ENCODE measurements around the gene NR4A2. TPM values are rescaled to one million over a fixed set of nuclear protein-coding genes. Genes with fewer than 3 reads are reported as not detected.
A peak's percentile ranks its signal among the peaks of the same experiment; 100 is the strongest.

Gene NR4A2
- total RNA-seq, 1 donor from 2014 or later, result 4.0 TPM

DNA sequence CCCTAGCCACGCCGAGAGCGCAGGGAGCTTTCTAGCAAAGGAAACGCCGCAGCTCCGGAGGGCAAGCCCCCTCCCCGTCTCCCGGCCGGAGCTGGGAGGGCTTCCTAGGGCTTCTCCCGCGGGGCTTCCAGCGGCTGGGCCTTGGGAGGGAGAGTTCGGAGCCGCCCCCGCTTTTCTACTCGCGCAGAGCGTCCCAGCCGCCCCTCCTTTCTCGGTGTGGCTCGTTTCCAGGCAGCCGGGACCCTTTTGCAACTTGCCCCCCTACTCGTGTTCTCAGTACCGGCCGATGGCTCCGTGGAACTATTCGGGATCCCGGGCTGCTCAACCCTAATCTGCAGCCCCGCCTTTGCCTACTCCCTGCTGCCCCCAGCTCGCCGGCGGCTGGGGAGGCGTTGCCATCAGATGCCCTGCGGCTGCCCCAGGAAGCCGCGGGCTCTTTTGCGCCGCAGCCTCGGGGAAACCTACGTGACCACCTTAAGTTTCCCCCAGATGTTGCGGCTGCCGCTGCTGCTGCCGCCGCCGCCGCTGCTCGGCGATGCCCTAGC, 1.5 kb upstream of the NR4A2 start:
- Histone ChIP-seq H3K27ac (peak overlapping the region; percentile 99), H3K27me3 (ENCODE audit: low read depth) (peaks cover 9% of the 10 kb centered on the region), H3K36me3 (no peaks in the 10 kb centered on the region), H3K4me3 (peak overlapping the region; percentile 87), H3K9me3 (no peaks in the 10 kb centered on the region), H3K4me1 (peaks cover 40% of the 10 kb centered on the region)
- DNase-seq, result peak; percentile 77
- peak; percentile 45 to 52 for ATAC-seq
- intact Hi-C loops (cut with DNase I), result no loop called here
- TF ChIP-seq, protein P1, sequence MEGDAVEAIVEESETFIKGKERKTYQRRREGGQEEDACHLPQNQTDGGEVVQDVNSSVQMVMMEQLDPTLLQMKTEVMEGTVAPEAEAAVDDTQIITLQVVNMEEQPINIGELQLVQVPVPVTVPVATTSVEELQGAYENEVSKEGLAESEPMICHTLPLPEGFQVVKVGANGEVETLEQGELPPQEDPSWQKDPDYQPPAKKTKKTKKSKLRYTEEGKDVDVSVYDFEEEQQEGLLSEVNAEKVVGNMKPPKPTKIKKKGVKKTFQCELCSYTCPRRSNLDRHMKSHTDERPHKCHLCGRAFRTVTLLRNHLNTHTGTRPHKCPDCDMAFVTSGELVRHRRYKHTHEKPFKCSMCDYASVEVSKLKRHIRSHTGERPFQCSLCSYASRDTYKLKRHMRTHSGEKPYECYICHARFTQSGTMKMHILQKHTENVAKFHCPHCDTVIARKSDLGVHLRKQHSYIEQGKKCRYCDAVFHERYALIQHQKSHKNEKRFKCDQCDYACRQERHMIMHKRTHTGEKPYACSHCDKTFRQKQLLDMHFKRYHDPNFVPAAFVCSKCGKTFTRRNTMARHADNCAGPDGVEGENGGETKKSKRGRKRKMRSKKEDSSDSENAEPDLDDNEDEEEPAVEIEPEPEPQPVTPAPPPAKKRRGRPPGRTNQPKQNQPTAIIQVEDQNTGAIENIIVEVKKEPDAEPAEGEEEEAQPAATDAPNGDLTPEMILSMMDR (IDR thresholded peaks at IDR 0.05), result no peak

DNA sequence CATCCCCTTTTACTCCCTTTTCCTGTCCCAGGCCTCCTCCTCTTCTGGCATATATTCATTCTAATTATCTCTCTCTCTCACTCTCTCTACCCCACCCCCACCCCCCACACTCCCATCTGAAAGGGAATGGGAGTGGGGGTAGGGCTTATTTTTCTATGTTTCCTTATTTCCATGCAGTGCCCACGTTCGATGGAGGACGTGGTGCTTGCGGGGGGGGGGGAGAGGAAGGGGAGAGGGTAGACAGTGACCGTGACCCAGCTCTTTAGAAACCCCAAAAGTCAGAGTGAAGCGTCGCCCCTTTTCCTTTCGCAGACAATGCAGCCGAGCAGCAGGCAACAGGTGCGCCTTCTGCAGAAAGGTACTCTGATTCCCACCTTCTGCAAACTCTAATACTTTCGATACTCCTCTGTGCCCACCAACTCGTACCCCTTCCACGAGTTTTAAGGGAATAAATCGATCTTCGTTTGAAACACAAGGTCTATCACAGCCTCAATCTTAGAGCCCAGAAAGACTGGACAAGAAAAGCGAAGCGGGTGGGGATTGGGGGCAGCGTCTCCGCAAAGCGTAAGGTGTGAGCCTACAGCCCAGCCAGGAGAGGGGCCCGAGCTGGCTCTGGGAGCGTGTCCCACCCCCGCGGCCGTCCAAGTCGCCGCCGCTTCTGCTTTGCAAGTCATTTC, 891 bp upstream of the NR4A2 start:
- Histone ChIP-seq H3K4me1 (peaks cover 35% of the 10 kb centered on the region), H3K36me3 (no peaks in the 10 kb centered on the region), H3K4me3 (peak overlapping the region; percentile 87), H3K27me3 (ENCODE audit: low read depth) (peaks cover 14% of the 10 kb centered on the region), H3K9me3 (no peaks in the 10 kb centered on the region), H3K27ac (peak overlapping the region; percentile 99)
- intact Hi-C loops (cut with DNase I), result no loop called here
- TF ChIP-seq, protein P1 (IDR thresholded peaks at IDR 0.05), result no peak
- DNase-seq (peak; percentile 88), ATAC-seq (peak; percentile 27 to 50)

DNA sequence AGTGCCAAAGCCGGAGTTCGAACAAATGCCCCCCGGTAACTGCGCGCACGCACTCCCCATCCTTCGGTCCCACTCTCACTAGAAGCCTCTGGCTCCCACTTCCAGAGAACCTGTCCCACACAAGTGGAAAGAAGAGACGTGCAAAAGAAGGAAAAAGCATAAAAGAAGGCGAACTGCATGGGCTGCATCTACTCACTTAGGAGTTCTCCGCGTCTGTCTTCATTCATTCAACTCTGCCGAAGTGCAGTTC, 312 bp downstream of the NR4A2 start:
- Histone ChIP-seq H3K27me3 (ENCODE audit: low read depth) (peaks cover 22% of the 10 kb centered on the region), H3K4me1 (peaks cover 32% of the 10 kb centered on the region), H3K27ac (peak overlapping the region; percentile 99), H3K36me3 (no peaks in the 10 kb centered on the region), H3K4me3 (peak overlapping the region; percentile 87), H3K9me3 (no peaks in the 10 kb centered on the region)
- no peak for ATAC-seq
- intact Hi-C loops (cut with DNase I), result no loop called here
- TF ChIP-seq, protein P1 (IDR thresholded peaks at IDR 0.05), result no peak
- no peak for DNase-seq

DNA sequence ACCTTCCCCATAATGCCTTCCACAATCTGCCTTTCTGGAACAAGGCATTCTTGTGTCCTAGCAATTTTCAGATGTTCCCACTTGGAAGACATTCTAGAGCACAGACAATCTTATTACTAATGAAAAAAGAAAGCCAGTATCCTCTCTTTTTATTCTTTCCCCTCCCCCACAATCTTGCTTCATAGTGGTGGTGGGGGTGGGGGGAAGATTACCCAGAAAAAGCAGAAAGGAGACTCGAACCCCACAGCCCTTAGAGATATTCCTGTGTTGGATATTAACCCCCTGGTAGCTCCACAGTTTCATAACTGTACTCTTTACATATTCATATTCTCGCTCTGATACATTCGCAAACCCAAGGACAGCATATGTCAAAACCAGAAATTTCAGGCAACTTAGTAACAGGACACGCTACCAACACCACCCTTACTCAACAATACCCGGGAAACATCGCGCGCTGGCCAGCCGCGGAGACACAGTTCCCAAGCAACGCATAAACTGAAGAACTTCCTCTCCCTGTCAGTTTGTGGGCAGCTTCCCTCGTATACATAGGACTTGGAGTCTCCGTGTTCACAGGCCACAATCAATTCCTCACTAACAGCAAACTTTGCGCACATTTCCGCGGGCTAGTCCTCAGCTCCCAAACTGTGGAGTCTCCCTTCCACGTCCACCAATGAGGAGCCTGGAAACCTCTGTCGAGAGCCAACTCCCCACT, 793 bp downstream of the NR4A2 start:
- Histone ChIP-seq H3K4me3 (peak overlapping the region; percentile 87), H3K9me3 (no peaks in the 10 kb centered on the region), H3K36me3 (no peaks in the 10 kb centered on the region), H3K27me3 (ENCODE audit: low read depth) (peaks cover 22% of the 10 kb centered on the region), H3K4me1 (peaks cover 32% of the 10 kb centered on the region), H3K27ac (peak overlapping the region; percentile 99)
- peak; percentile 50 to 62 for ATAC-seq
- intact Hi-C loops (cut with DNase I), result no loop called here
- DNase-seq, result peak; percentile 86
- TF ChIP-seq, protein P1 (IDR thresholded peaks at IDR 0.05), result no peak

DNA sequence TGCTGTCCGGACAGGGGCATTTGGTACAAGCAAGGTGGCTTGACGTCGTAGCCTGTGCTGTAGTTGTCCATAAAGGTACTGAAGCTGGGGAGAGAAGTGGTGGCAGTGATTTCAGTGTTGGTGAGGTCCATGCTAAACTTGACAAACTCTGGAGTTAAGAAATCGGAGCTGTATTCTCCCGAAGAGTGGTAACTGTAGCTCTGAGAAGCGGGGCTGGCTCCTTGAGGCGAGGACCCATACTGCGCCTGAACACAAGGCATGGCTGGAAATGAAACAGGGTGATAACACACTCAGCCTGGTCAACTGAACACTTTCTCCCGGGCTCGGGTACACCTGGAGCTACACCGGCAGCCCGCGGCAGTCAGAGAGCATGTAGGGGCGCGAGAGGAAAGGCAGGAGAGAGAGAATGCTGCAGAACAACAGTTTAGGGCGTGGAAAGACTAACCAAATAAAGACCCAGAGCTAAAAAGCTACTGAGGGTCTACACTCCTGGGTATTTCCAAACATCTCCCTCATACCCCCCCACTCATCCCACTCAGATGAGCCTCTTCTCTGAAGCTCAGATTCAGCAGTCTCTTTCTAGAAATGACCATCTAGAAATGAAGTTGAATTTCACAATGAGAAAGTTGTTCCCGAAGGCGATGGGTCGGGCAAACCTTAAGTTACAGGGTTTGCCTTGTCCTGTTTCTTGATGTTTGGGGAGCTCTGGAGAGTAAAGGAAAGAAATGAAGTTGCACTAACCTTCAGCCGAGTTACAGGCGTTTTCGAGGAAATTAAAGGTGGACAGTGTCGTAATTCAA, 2.4 kb downstream of the NR4A2 start:
- ATAC-seq (no peak), DNase-seq (no peak)
- peaks cover 22% of the 10 kb centered on the region for H3K27me3 ChIP-seq (ENCODE audit: low read depth)
- H3K4me1 ChIP-seq, result peaks cover 24% of the 10 kb centered on the region
- intact Hi-C loops (cut with DNase I), result no loop called here
- no peak overlapping the region for H3K27ac ChIP-seq
- peaks cover 13% of the 10 kb centered on the region for H3K36me3 ChIP-seq
- H3K4me3 ChIP-seq, result no peak overlapping the region
- no peaks in the 10 kb centered on the region for H3K9me3 ChIP-seq
- TF ChIP-seq, protein P1 (IDR thresholded peaks at IDR 0.05), result no peak
